Measurements from ENCODE around the gene KCNS3. TPM values are rescaled to one million over a fixed set of nuclear protein-coding genes. Genes with fewer than 3 reads are reported as not detected.

The KCNS3 gene
- total RNA-seq, 5 donors from 2014 or later (not counting 1 experiment from before 2014, with no cell fraction given), result 0.22 TPM; not detected in 4

- Mint-ChIP-seq H3K9me3 (no peaks in the 10 kb centered on the region), H3K4me1 (no peaks in the 10 kb centered on the region), H3K27me3 (peaks cover 35 to 45% of the 10 kb centered on the region in 2 donors), H3K36me3 (no peaks in the 10 kb centered on the region), H3K4me3 (no peak overlapping the region), H3K27ac (no peak overlapping the region)
- H3K4me3 ChIP-seq (ENCODE audit: control insufficient read depth in 1 of 2, extremely low read depth in 1 of 2, low read length in 1 of 2), result no peak overlapping the region
- CTCF ChIA-PET, result no interaction called here
- no CpG with 5 or more reads among the region's 3 CpGs for WGBS (ENCODE audit: insufficient coverage)
- H3K4me1 ChIP-seq (ENCODE audit: control insufficient read depth in 1 of 2, extremely low read depth in 1 of 2, insufficient read depth in 2 of 2, low read length in 2 of 2), result no peaks in the 10 kb centered on the region
- H3K27me3 ChIP-seq (replicated peaks in 1 of 2; ENCODE audit: control insufficient read depth in 2 of 2, extremely low read depth in 1 of 2, insufficient read depth in 2 of 2, low read length in 1 of 2), result peaks cover 2 to 18% of the 10 kb centered on the region in 2 experiments
- H3K36me3 ChIP-seq (ENCODE audit: control insufficient read depth in 2 of 2, extremely low read depth in 1 of 2, insufficient read depth in 1 of 2, low read length in 1 of 2), result no peaks in the 10 kb centered on the region
- no peak for ATAC-seq (replicated peaks in 1 of 4)
- no peaks in the 10 kb centered on the region for H3K9me3 ChIP-seq
- POLR2A ChIA-PET, result no interaction called here
- H3K27ac ChIP-seq (ENCODE audit: low read length), result no peak overlapping the region
- no peak for DNase-seq
Measured at GRCh38 chr2:17857021-17857420, 21.4 kb upstream of the KCNS3 start.

DNA sequence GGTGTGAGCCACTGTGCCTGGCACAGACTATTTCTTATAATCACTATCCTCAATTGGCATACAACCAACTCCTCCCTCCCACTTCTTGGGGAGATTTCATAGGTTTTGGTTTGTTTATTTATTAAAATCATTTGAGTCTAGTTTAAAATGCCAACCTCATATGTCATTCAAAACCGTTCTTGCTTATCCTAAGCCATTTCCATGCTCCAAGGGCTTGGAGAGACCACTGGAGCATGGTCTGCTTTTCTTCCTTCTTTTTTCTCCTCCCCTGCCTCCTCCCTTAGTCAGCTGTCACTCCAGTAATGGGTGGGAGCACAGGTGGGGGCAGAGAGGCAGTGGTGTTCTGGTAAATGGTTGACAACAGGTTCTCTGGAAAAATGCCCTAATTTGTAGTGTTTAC lies 20.4 kb upstream of the KCNS3 start:
- CTCF ChIA-PET, result no interaction called here
- Histone ChIP-seq H3K4me3 (ENCODE audit: control insufficient read depth in 1 of 2, extremely low read depth in 1 of 2, low read length in 1 of 2) (no peak overlapping the region), H3K9me3 (no peaks in the 10 kb centered on the region), H3K36me3 (ENCODE audit: control insufficient read depth in 2 of 2, extremely low read depth in 1 of 2, insufficient read depth in 1 of 2, low read length in 1 of 2) (no peaks in the 10 kb centered on the region), H3K27ac (ENCODE audit: low read length) (no peak overlapping the region), H3K4me1 (ENCODE audit: control insufficient read depth in 1 of 2, extremely low read depth in 1 of 2, insufficient read depth in 2 of 2, low read length in 2 of 2) (no peaks in the 10 kb centered on the region), H3K27me3 (replicated peaks in 1 of 2; ENCODE audit: control insufficient read depth in 2 of 2, extremely low read depth in 1 of 2, insufficient read depth in 2 of 2, low read length in 1 of 2) (peaks cover 2 to 18% of the 10 kb centered on the region in 2 experiments)
- DNase-seq (no peak), ATAC-seq (replicated peaks in 1 of 4) (no peak)
- Mint-ChIP-seq H3K36me3 (no peaks in the 10 kb centered on the region), H3K4me3 (no peak overlapping the region), H3K4me1 (no peaks in the 10 kb centered on the region), H3K27ac (no peak overlapping the region), H3K27me3 (peaks cover 33 to 45% of the 10 kb centered on the region in 2 donors), H3K9me3 (no peaks in the 10 kb centered on the region)
- WGBS (ENCODE audit: insufficient coverage), result no CpG with 5 or more reads among the region's 1 CpG
- POLR2A ChIA-PET, result no interaction called here

DNA sequence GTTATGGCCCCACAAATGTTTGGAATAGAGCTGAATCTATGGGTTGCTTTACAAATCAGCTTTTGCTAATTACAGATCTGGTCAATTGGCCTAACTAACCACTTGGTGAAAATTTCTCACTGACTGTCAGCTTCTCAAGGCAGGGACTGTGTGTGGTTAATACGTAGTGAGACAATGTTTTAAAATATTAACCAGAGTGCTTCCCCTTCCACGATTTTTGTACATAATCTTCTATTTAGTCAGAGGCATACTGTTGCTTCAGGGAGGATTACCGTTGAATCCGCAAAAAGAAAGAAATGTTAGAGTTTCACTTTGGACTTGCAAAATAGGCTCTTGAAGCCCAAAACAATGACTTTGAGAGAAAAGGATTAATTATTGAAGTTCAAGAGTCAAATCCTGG lies 14.9 kb upstream of the KCNS3 start:
- peaks cover 20 to 31% of the 10 kb centered on the region in 2 donors for H3K27me3 Mint-ChIP-seq

GRCh38 chr2:17864676-17865075 lies 13.8 kb upstream of the KCNS3 start:
- H3K4me1 Mint-ChIP-seq, result no peaks in the 10 kb centered on the region
- WGBS (ENCODE audit: insufficient coverage), result no CpG with 5 or more reads among the region's 1 CpG
- Histone ChIP-seq H3K4me3 (ENCODE audit: control insufficient read depth in 1 of 2, extremely low read depth in 1 of 2, low read length in 1 of 2) (no peak overlapping the region), H3K9me3 (no peaks in the 10 kb centered on the region), H3K36me3 (ENCODE audit: control insufficient read depth in 2 of 2, extremely low read depth in 1 of 2, insufficient read depth in 1 of 2, low read length in 1 of 2) (no peaks in the 10 kb centered on the region), H3K4me1 (ENCODE audit: control insufficient read depth in 1 of 2, extremely low read depth in 1 of 2, insufficient read depth in 2 of 2, low read length in 2 of 2) (no peaks in the 10 kb centered on the region), H3K27me3 (replicated peaks in 1 of 2; ENCODE audit: control insufficient read depth in 2 of 2, extremely low read depth in 1 of 2, insufficient read depth in 2 of 2, low read length in 1 of 2) (peaks cover 0 to 7% of the 10 kb centered on the region in 2 experiments), H3K27ac (ENCODE audit: low read length) (no peak overlapping the region)
- ChIA-PET POLR2A (no interaction called here), CTCF (no interaction called here)
- no peak overlapping the region for H3K4me3 Mint-ChIP-seq
- no peaks in the 10 kb centered on the region for H3K9me3 Mint-ChIP-seq
- H3K27me3 Mint-ChIP-seq, result peaks cover 12 to 20% of the 10 kb centered on the region in 2 donors
- no peak overlapping the region for H3K27ac Mint-ChIP-seq
- DNase-seq, result no peak
- H3K36me3 Mint-ChIP-seq, result no peaks in the 10 kb centered on the region
- no peak for ATAC-seq (replicated peaks in 1 of 4)

More for the DNA sequence above, 14.9 kb upstream of the KCNS3 start:
- ATAC-seq (replicated peaks in 1 of 4) (no peak), DNase-seq (no peak)
- H3K36me3 ChIP-seq (ENCODE audit: control insufficient read depth in 2 of 2, extremely low read depth in 1 of 2, insufficient read depth in 1 of 2, low read length in 1 of 2), result no peaks in the 10 kb centered on the region
- peaks cover 0 to 8% of the 10 kb centered on the region in 2 experiments for H3K27me3 ChIP-seq (replicated peaks in 1 of 2; ENCODE audit: control insufficient read depth in 2 of 2, extremely low read depth in 1 of 2, insufficient read depth in 2 of 2, low read length in 1 of 2)
- ChIA-PET POLR2A (no interaction called here), CTCF (no interaction called here)
- H3K27ac Mint-ChIP-seq, result no peak overlapping the region
- no peaks in the 10 kb centered on the region for H3K9me3 Mint-ChIP-seq
- H3K4me3 ChIP-seq (ENCODE audit: control insufficient read depth in 1 of 2, extremely low read depth in 1 of 2, low read length in 1 of 2), result no peak overlapping the region
- H3K27ac ChIP-seq (ENCODE audit: low read length), result no peak overlapping the region
- WGBS (ENCODE audit: insufficient coverage), result 100% methylated on average over 2 of the region's 4 CpGs
- no peaks in the 10 kb centered on the region for H3K4me1 Mint-ChIP-seq
- H3K9me3 ChIP-seq, result no peaks in the 10 kb centered on the region
- H3K4me3 Mint-ChIP-seq, result no peak overlapping the region
- no peaks in the 10 kb centered on the region for H3K4me1 ChIP-seq (ENCODE audit: control insufficient read depth in 1 of 2, extremely low read depth in 1 of 2, insufficient read depth in 2 of 2, low read length in 2 of 2)
- H3K36me3 Mint-ChIP-seq, result no peaks in the 10 kb centered on the region

GRCh38 chr2:17867133-17867532 lies 11.3 kb upstream of the KCNS3 start:
- H3K27me3 ChIP-seq (replicated peaks in 1 of 2; ENCODE audit: control insufficient read depth in 2 of 2, extremely low read depth in 1 of 2, insufficient read depth in 2 of 2, low read length in 1 of 2), result peaks cover 0 to 6% of the 10 kb centered on the region in 2 experiments
- POLR2A ChIA-PET, result no interaction called here
- no peaks in the 10 kb centered on the region for H3K9me3 Mint-ChIP-seq
- H3K36me3 Mint-ChIP-seq, result no peaks in the 10 kb centered on the region
- H3K36me3 ChIP-seq (ENCODE audit: control insufficient read depth in 2 of 2, extremely low read depth in 1 of 2, insufficient read depth in 1 of 2, low read length in 1 of 2), result no peaks in the 10 kb centered on the region
- H3K27me3 Mint-ChIP-seq, result peaks cover 7 to 15% of the 10 kb centered on the region in 2 donors
- ATAC-seq (replicated peaks in 1 of 4), result no peak
- H3K4me1 ChIP-seq (ENCODE audit: control insufficient read depth in 1 of 2, extremely low read depth in 1 of 2, insufficient read depth in 2 of 2, low read length in 2 of 2), result no peaks in the 10 kb centered on the region
- no peak overlapping the region for H3K4me3 Mint-ChIP-seq
- H3K4me1 Mint-ChIP-seq, result no peaks in the 10 kb centered on the region
- WGBS (ENCODE audit: insufficient coverage), result no CpG with 5 or more reads among the region's 2 CpGs
- no peak overlapping the region for H3K27ac Mint-ChIP-seq
- H3K9me3 ChIP-seq, result no peaks in the 10 kb centered on the region
- no peak overlapping the region for H3K27ac ChIP-seq (ENCODE audit: low read length)
- CTCF ChIA-PET, result no interaction called here
- H3K4me3 ChIP-seq (ENCODE audit: control insufficient read depth in 1 of 2, extremely low read depth in 1 of 2, low read length in 1 of 2), result no peak overlapping the region
- DNase-seq, result no peak

DNA sequence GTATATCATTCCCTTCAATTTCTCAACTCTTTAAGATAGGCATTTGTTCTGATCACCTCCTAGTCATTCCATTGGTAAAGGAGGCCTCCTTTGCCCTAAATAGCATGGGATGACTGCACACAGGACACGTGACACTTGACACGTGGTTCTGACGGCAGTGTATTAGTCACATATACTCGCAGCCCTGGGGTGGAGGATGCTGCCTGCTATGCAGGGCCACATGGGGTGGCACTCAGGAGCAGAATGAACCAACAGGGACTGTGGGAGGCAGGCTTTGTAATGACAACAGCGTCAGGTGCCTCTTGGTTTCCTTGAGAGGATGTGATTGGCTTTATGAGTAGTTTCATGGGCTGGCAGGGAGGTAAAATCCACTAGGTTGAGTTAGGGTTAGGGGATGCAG lies 9.3 kb upstream of the KCNS3 start:
- no peak overlapping the region for H3K4me3 ChIP-seq (ENCODE audit: control insufficient read depth in 1 of 2, extremely low read depth in 1 of 2, low read length in 1 of 2)

GRCh38 chr2:17871639-17872038 lies 6.8 kb upstream of the KCNS3 start:
- no peak overlapping the region for H3K27ac Mint-ChIP-seq
- Histone ChIP-seq H3K27ac (ENCODE audit: low read length) (no peak overlapping the region), H3K4me1 (ENCODE audit: control insufficient read depth in 1 of 2, extremely low read depth in 1 of 2, insufficient read depth in 2 of 2, low read length in 2 of 2) (no peaks in the 10 kb centered on the region), H3K27me3 (replicated peaks in 1 of 2; ENCODE audit: control insufficient read depth in 2 of 2, extremely low read depth in 1 of 2, insufficient read depth in 2 of 2, low read length in 1 of 2) (peaks cover 3 to 13% of the 10 kb centered on the region in 2 experiments), H3K36me3 (ENCODE audit: control insufficient read depth in 2 of 2, extremely low read depth in 1 of 2, insufficient read depth in 1 of 2, low read length in 1 of 2) (no peaks in the 10 kb centered on the region), H3K4me3 (ENCODE audit: control insufficient read depth in 1 of 2, extremely low read depth in 1 of 2, low read length in 1 of 2) (no peak overlapping the region), H3K9me3 (no peaks in the 10 kb centered on the region)
- H3K4me1 Mint-ChIP-seq, result no peaks in the 10 kb centered on the region
- H3K36me3 Mint-ChIP-seq, result no peaks in the 10 kb centered on the region
- CTCF ChIA-PET, result no interaction called here
- POLR2A ChIA-PET, result no interaction called here
- 53% methylated on average over 3 of the region's 5 CpGs for WGBS (ENCODE audit: insufficient coverage)
- no peaks in the 10 kb centered on the region for H3K9me3 Mint-ChIP-seq
- ATAC-seq (replicated peaks in 1 of 4), result no peak
- no peak for DNase-seq
- no peak overlapping the region for H3K4me3 Mint-ChIP-seq
- H3K27me3 Mint-ChIP-seq, result peaks cover 30 to 33% of the 10 kb centered on the region in 2 donors

More for the DNA sequence above, 9.3 kb upstream of the KCNS3 start:
- no peak overlapping the region for H3K27ac Mint-ChIP-seq
- no peaks in the 10 kb centered on the region for H3K9me3 Mint-ChIP-seq
- H3K4me3 Mint-ChIP-seq, result no peak overlapping the region
- H3K4me1 Mint-ChIP-seq, result no peaks in the 10 kb centered on the region
- H3K36me3 Mint-ChIP-seq, result no peaks in the 10 kb centered on the region
- Histone ChIP-seq H3K27me3 (replicated peaks in 1 of 2; ENCODE audit: control insufficient read depth in 2 of 2, extremely low read depth in 1 of 2, insufficient read depth in 2 of 2, low read length in 1 of 2) (peaks cover 0 to 8% of the 10 kb centered on the region in 2 experiments), H3K27ac (ENCODE audit: low read length) (no peak overlapping the region), H3K4me1 (ENCODE audit: control insufficient read depth in 1 of 2, extremely low read depth in 1 of 2, insufficient read depth in 2 of 2, low read length in 2 of 2) (no peaks in the 10 kb centered on the region), H3K36me3 (ENCODE audit: control insufficient read depth in 2 of 2, extremely low read depth in 1 of 2, insufficient read depth in 1 of 2, low read length in 1 of 2) (no peaks in the 10 kb centered on the region), H3K9me3 (no peaks in the 10 kb centered on the region)
- DNase-seq (no peak), ATAC-seq (replicated peaks in 1 of 4) (no peak)
- CTCF ChIA-PET, result no interaction called here
- 69% methylated on average over 4 of the region's 5 CpGs for WGBS (ENCODE audit: insufficient coverage)
- peaks cover 15 to 16% of the 10 kb centered on the region in 2 donors for H3K27me3 Mint-ChIP-seq
- POLR2A ChIA-PET, result no interaction called here

Measured in T-cell (primary cell).